Measurements from ENCODE around the gene DDX1. TPM values are rescaled to one million over a fixed set of nuclear protein-coding genes. Genes with fewer than 3 reads are reported as not detected.
A peak's percentile ranks its signal among the peaks of the same experiment; 100 is the strongest.

DDX1 gene
- total RNA-seq, 4 donors from 2014 or later, result 40.0 to 90.0 (median 52.4) TPM

DNA sequence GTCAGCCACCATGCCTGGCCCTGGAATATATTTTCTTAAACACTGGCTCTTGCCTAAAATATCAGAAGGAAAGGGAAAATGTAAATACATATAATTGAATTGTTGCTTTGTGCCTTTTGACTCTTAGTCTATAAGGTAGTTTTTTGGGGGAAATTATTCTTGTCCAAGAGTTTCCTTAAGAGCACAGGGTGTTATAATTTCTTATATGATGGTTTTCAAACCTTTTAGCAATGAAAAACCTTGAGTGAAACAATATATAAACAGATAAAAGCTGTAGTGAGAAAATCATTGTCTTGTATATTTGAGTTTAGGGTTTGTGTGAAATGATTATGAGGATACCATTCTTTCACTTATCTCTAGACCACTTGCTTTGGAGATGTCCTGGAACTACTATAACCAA lies 40.2 kb downstream of the DDX1 start:
- no peak overlapping the region for H3K27ac ChIP-seq
- H3K4me3 ChIP-seq, result no peak overlapping the region
- no peaks in the 10 kb centered on the region for H3K9me3 ChIP-seq
- no peaks in the 10 kb centered on the region for H3K4me1 ChIP-seq
- H3K36me3 ChIP-seq, result peaks cover 0 to 78% (median 0%) of the 10 kb centered on the region in 3 donors
- H3K27me3 ChIP-seq, result no peaks in the 10 kb centered on the region
- TF ChIP-seq, protein P1, sequence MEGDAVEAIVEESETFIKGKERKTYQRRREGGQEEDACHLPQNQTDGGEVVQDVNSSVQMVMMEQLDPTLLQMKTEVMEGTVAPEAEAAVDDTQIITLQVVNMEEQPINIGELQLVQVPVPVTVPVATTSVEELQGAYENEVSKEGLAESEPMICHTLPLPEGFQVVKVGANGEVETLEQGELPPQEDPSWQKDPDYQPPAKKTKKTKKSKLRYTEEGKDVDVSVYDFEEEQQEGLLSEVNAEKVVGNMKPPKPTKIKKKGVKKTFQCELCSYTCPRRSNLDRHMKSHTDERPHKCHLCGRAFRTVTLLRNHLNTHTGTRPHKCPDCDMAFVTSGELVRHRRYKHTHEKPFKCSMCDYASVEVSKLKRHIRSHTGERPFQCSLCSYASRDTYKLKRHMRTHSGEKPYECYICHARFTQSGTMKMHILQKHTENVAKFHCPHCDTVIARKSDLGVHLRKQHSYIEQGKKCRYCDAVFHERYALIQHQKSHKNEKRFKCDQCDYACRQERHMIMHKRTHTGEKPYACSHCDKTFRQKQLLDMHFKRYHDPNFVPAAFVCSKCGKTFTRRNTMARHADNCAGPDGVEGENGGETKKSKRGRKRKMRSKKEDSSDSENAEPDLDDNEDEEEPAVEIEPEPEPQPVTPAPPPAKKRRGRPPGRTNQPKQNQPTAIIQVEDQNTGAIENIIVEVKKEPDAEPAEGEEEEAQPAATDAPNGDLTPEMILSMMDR (IDR thresholded peaks at IDR 0.05), result no peak
- no peak for TF ChIP-seq POLR2A (IDR thresholded peaks at IDR 0.05)
- no peak for DNase-seq

GRCh38 chr2:15633043-15633970 lies 41.6 kb downstream of the DDX1 start:
- TF ChIP-seq, protein P1 (IDR thresholded peaks at IDR 0.05), result no peak
- no peak for TF ChIP-seq POLR2A (IDR thresholded peaks at IDR 0.05)
- Histone ChIP-seq H3K4me1 (no peaks in the 10 kb centered on the region), H3K9me3 (no peaks in the 10 kb centered on the region), H3K36me3 (peaks cover 0 to 63% (median 0%) of the 10 kb centered on the region in 3 donors), H3K27me3 (no peaks in the 10 kb centered on the region), H3K4me3 (no peak overlapping the region), H3K27ac (no peak overlapping the region)
- DNase-seq, result no peak

- Histone ChIP-seq H3K27ac (no peak overlapping the region), H3K4me1 (no peaks in the 10 kb centered on the region), H3K27me3 (no peaks in the 10 kb centered on the region), H3K4me3 (no peak overlapping the region), H3K9me3 (no peaks in the 10 kb centered on the region), H3K36me3 (peaks cover 0 to 57% (median 0%) of the 10 kb centered on the region in 3 donors)
- DNase-seq, result no peak
- TF ChIP-seq, protein P1 (IDR thresholded peaks at IDR 0.05), result no peak
- no peak for TF ChIP-seq POLR2A (IDR thresholded peaks at IDR 0.05)
Measured at GRCh38 chr2:15633971-15634346, 42.3 kb downstream of the DDX1 start.

DNA sequence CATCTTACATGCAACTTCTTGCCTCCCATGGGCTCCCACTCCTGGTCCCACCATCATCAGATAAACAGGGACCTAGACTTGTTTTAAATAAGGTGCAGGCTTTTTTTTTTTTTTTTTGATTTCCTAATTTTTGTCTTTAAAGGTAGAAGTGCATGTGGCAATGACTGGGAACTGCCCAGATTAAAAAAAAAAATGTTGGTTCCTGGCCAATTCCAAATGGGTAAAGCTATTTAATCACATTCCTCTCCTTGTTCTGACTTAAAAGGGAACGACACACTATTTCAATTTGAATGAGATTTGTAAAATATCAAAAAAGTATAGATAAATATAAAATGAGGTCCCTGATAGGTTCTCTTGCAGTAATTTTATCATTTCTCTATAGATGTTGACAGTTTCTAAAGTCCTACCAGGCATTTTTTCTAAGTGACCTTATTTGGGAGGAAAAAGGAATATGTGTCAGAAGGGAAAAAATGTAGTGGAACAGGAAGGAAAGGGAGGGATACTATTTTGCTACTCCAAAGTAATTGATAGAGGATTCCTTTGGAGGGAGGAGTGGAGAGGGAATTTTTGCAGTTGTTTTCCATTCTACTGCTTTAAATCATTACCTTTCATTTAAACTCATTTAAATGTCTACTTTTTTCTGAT lies 43.3 kb downstream of the DDX1 start:
- Histone ChIP-seq H3K4me1 (no peaks in the 10 kb centered on the region), H3K9me3 (no peaks in the 10 kb centered on the region), H3K4me3 (no peak overlapping the region), H3K27me3 (no peaks in the 10 kb centered on the region), H3K27ac (no peak overlapping the region), H3K36me3 (peaks cover 0 to 48% (median 0%) of the 10 kb centered on the region in 3 donors)
- TF ChIP-seq, protein P1 (IDR thresholded peaks at IDR 0.05), result no peak
- TF ChIP-seq POLR2A (IDR thresholded peaks at IDR 0.05), result no peak
- DNase-seq, result no peak

DNA sequence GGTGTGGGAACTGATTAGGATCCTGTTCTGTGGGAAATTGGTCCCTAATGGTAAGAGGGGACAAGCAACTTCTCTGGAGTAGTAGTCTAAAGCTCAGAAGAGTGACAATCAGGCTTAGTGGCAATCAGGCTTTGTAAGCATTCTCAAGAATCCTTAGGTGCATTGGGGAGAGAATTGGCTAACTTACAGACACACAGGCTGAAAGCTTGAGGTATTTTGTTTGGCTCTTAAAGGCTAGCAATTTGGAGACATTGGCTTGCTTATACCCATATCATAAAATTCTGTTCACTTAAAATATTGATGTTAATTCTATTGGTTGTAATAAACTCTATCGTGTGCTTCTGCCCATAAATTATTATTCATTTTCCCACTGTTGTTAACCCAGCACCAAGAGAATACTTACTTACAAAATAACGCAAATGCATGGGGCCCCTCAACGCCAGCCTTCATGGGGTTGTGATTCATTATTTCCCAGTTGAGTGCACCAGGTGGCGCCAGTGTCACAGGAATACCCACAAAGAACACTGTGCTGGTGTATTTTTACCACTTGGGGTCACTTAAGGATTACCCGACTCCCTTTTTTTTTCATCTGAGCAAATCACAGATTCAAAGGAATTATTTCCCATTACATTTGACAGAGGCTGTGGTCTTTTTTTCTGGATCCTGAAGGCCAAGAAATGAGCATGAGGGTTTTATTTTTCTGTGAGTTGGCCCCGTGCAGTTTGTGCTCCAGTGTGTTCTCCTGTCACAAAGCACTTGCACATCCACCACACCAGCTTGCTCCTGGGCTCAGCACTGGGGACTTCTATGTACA lies 45.5 kb downstream of the DDX1 start:
- no peak overlapping the region for H3K27ac ChIP-seq
- peak; percentile 55 to 86 (median 63) for DNase-seq
- TF ChIP-seq, protein P1 (IDR thresholded peaks at IDR 0.05), result peak; percentile 36 to 91 (median 80)
- TF ChIP-seq POLR2A (IDR thresholded peaks at IDR 0.05), result no peak

More for the DNA sequence above, 45.5 kb downstream of the DDX1 start:
- H3K27me3 ChIP-seq, result no peaks in the 10 kb centered on the region
- H3K36me3 ChIP-seq, result peaks cover 0 to 26% (median 0%) of the 10 kb centered on the region in 3 donors
- H3K4me1 ChIP-seq, result no peaks in the 10 kb centered on the region
- no peaks in the 10 kb centered on the region for H3K9me3 ChIP-seq
- H3K4me3 ChIP-seq, result no peak overlapping the region
